ENCODE data around the gene NPTN.

DNA sequence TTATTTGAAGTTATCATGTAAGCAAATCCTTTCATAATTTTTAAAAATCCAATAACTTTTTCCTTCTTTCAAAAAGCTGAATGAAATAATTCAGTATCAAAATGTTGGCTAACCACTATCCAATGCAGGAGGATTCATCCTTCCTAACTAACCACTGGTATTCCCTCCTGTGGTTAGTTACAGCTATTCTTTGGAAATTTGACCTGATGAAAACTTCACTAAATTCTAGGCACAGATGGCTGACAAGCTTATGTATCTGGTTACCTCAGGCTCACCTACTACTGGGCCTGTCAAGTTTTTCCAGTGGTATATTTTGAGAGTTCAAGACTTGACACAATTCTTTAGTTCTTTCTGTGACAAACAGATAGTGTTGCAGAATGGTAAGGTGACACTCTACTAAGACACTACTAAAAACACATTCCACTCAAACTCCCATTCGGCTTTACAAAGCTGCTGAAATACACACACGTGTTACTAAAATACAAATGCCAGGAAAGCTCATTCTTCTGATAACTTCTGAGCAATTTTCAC, 15.8 kb downstream of the NPTN start:
- TF ChIP-seq, protein P1, sequence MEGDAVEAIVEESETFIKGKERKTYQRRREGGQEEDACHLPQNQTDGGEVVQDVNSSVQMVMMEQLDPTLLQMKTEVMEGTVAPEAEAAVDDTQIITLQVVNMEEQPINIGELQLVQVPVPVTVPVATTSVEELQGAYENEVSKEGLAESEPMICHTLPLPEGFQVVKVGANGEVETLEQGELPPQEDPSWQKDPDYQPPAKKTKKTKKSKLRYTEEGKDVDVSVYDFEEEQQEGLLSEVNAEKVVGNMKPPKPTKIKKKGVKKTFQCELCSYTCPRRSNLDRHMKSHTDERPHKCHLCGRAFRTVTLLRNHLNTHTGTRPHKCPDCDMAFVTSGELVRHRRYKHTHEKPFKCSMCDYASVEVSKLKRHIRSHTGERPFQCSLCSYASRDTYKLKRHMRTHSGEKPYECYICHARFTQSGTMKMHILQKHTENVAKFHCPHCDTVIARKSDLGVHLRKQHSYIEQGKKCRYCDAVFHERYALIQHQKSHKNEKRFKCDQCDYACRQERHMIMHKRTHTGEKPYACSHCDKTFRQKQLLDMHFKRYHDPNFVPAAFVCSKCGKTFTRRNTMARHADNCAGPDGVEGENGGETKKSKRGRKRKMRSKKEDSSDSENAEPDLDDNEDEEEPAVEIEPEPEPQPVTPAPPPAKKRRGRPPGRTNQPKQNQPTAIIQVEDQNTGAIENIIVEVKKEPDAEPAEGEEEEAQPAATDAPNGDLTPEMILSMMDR (IDR thresholded peaks at IDR 0.05): no peak
- no peak for TF ChIP-seq ZFX (IDR thresholded peaks at IDR 0.05; ENCODE audit: borderline replicate concordance)

All from 22Rv1 (cell line).